ENCODE measurements around the gene OGDH.

GRCh38 chr7:44738876-44739665 lies 132.6 kb downstream of the OGDH start:
- TF ChIP-seq CTCF (IDR thresholded peaks at IDR 0.05): no peak
- no peak for TF ChIP-seq POLR2A (IDR thresholded peaks at IDR 0.05)
- no peak for TF ChIP-seq EP300 (IDR thresholded peaks at IDR 0.05)

Data from suprapubic skin (tissue), 3 donors.